GDM1 (cell line): Measurements from ENCODE around the gene ANXA8.
"Not testable (repeated sequence)": the region's sequence is repeated elsewhere in the genome, so short reads cannot be mapped to it uniquely, and the experiment has no call there.

Experiments
- DNase-seq: peaks from one replicate; lab custom pipeline; 2025; lab: John Stamatoyannopoulos, UW

ANXA8 gene

DNA sequence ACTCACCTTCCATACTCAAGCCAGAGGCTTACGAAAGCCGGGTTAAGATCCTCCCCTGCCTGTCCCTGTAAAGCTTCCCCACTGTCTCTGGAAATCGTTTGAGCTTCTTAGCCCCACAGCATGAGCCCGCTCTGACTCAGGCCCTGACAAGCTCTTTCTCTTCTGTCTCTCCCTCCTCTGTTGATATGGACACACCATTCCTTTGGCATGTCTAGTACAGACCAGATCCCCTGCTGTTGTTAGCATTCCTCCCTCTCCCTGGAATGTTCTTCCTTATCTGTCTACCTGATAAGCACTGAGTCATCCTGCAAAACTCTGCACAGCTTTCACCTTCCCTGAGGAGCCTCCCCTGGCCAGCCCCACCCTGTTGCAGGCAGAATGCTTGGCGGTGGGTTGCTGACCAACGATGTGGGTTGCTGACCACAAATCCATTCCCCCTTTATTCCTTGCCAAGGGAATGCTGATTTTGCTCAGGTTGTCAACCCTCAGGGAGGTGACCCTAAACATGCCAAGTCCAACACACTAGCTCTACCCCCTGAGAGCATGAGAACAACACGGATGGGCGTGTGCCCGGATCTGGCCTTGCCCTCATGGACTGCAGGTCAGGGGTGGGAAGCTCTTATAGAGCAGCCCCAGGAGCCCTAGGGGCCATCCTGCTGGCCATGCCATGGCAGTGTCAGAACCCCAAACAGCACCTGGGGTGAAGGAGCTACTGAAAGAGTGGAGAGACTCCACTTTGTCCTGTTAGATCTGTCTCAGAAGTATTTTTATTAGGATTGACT, 21.1 kb downstream of the ANXA8 start:
- not testable (repeated sequence) for DNase-seq

DNA sequence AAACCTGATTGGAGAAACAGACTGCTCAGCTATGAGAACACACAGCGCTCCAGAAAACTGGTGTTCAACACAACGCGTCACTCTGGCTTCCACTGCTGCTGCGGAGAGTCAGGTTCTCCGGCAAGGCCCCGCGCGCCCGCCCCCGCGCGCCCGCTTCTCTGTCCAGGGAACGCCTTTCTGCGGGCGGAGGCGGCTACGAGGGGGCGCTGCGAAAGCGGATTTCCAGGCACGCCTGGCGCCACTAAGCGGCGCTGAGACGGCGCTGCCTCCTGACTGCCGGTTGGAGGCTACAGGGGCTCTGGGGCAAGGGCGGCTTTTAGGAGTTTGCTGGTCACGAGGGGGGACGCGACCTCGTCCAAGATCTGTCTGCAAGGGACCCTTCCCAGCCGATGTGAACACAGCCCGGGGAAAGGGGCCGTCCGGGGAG, 22.6 kb downstream of the ANXA8 start:
- DNase-seq, result peak; percentile 23

DNA sequence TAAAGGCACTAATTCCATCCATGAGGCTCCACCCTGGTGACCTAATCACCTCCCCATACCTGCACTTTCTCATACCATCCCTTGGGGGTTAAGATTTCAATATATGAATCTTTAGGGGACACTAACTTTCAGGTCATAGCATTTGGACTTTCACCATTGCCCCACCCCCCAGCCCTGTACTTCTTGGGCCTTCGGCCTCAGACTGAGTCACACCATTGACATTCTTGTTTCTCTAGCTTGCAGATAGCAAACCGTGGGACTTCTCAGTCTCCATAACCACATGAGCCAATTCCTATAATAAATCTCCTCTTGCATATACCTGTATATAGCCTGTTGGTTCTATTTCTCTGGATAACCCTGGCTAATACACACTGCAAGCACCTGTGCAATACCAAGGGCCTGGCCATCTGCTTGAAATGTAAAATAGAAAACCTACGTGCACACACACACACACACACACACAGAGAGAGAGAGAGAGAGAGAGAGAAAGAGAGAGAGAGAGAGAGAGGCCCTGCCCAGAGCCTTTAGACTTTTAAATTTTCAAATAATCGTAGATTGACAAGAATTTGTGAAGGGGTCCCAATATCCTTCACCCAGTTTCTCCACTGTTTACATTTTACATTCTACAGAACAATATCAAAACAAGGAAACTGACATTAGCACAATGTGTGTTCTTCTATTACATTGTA, 25.3 kb downstream of the ANXA8 start:
- DNase-seq, result no peak

DNA sequence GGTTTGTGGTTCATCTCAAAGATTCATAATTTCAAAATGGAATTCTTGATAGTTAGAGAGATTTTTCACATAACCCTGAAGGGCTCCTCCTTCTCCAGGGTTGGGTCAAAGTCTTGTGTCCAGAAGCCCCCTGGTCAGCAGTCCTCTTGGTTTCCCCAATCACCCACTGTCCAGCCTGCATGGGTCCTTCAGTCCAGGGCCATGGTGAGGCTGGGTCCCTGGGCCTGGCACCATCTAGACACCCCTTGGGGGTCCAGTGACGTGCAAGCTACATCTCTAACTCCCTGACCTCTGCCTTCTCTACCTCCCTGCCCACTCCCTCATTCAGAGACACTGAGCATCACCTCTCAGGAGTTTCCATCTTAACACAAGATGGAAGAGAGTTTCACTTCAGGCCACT, 26.1 kb downstream of the ANXA8 start:
- no peak for DNase-seq

DNA sequence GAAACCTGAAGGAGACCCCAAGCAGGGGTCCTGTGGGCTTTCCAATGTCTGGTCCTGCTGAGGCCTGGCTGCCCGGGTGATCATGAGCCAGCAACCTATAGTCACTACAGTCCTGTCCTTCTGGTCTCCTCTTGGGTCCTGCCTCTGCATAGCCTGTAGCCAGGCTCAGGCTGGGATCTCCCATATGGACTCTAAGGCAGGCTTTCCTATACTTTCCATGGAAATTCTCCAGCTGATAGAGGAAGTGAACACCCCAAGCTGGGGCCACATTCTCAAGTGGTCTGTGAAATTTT, 26.4 kb downstream of the ANXA8 start:
- DNase-seq, result no peak

DNA sequence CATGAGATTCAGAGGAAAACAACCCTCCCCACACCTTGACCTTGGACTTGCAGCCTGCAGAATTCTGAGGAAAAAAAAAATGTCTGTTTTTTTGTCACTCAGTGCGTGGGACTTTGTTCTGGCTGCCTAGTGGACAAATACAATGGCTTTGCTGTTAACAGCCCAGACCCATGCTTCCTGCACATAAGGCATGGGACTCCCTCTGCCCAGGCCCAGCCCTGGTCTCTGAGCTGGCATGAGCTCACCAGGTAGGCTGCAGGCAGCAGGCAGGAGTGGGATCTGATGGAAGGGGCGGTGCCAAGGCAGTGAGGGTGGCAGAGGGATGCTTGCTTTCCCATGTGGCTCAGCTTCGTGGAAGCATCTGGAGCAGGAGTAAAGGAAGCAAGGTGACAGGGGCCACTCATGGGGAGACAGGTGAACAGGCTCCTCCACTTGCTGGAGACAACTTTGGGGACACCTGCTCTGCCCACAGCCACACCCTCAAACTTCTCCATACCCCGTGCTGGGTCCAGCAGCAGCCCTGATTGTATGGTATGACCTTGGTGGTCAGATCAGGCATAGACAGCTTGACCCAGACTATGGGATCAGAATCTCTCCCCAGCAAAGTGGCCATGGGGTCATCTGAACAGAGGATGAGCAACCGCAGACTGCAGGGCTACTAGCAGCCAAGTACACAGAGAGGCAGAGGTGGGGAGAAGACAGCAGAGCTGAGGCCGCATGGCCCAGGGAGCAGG, 27.0 kb downstream of the ANXA8 start:
- no peak for DNase-seq

DNA sequence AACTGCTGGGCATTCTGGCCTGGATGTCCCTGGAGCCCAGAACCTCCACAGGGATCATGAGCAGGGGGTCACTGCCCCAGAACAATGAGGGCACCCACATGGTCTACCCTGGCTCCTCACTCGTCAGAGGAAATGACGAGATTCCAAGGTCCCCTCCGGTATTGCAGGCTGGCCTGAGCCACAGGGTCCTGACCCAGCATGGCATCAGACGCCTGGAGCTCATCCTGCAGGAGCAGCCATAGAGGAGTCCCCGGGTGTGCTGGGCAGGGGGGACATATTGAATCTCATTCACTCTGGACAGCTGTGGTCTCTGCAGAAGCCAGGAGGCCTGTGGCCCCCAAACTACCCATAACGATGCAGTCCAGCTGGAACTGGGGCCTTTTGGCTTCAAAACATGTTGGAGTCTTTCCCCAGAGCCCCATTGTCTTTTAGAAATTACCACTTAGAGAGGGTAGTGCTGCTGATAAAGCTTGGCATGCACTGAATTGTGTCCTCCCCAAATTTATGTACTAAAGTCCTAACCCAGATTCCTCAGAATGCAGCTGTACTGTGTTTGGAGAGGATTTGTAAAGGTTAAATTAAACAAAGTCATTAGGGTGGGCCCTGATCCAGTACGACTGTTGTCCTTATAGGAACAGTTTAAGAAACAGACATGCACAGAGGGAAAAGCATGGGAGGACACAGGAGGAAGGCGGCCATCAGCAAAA, 27.7 kb downstream of the ANXA8 start:
- no peak for DNase-seq

DNA sequence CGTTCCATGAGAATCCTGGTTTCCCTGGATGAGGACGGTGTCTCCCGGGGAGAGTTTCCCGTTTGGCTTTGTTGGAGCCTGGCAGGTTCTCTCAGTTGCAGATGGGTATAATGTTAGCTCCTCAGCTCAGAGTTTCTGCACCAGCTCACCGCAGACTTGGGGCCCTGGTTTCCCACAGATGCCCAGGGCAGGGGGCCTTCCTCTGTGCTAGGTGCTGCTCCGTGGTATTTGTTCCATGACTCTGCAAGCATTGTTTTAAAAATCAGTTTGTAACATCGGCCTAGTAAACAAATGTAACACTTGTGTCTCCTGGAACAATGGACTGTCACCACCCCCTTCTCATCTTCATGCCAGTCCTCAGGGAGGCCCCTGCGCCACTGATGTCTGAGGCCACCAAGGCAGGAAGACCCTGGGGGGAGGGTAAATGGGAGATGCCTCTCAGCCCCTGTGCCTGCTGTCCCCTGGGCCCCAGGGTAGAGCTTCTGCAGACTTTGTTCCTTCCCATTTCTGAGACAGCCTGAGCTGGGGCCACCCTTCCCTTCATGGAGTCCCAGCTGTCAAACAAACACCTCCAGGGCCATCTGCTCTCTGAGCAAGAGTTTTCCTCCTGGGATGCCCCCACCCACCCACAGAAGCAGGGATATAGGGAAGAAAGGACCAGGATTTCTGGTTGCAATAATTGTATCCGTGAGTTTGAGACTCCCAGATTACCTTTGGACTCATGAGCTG, 28.4 kb downstream of the ANXA8 start:
- DNase-seq, result not testable (repeated sequence)

DNA sequence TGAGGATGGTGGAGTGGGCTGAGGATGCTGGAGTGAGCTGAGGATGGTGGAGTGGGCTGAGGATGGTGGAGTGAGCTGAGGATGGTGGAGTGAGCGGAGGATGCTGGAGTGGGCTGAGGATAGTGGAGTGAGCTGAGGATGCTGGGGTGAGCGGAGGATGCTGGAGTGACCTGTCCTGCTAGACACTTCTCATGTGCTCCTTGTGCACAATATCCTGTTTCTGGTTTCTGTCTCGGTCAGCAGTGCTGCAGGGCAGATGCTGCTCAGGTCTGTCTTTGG, 29.2 kb downstream of the ANXA8 start:
- no peak for DNase-seq

DNA sequence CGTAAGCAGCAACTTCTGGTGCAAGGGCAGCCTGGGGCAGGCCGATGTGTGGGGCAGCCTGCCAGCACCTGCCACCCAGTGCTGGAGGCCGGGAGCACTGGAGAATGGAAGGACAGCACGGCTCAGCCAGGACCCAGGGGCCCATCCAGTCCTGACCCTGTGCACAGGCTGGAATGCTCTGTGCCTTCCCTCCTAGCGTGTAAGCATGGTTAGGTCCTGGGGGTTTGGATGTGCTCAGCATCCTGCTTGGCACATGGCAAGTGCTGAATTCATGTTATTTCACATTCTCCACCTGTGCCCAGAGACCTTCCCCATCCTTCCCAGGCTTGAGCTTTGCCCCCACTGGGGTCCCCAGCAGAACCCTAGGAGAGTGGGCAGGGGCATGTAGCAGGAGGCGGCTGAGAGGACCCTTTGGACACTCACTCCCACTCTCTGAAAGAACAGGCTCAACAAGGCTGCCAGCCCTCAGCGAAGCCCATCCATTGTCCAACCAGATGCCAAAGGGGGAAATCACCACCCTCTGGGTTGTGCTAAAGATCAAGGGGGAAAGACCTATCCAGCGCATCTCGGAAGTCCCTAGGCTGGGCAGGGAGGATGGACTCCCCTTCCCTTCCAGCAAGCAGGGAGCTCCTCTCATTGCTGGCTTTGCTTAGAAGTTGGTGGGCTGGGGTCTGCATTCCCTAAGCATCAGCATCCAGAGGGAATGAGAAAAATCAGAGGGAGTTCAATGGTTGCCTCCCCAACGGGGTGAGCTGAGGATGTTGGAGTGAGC, 29.7 kb downstream of the ANXA8 start:
- DNase-seq, result no peak

DNA sequence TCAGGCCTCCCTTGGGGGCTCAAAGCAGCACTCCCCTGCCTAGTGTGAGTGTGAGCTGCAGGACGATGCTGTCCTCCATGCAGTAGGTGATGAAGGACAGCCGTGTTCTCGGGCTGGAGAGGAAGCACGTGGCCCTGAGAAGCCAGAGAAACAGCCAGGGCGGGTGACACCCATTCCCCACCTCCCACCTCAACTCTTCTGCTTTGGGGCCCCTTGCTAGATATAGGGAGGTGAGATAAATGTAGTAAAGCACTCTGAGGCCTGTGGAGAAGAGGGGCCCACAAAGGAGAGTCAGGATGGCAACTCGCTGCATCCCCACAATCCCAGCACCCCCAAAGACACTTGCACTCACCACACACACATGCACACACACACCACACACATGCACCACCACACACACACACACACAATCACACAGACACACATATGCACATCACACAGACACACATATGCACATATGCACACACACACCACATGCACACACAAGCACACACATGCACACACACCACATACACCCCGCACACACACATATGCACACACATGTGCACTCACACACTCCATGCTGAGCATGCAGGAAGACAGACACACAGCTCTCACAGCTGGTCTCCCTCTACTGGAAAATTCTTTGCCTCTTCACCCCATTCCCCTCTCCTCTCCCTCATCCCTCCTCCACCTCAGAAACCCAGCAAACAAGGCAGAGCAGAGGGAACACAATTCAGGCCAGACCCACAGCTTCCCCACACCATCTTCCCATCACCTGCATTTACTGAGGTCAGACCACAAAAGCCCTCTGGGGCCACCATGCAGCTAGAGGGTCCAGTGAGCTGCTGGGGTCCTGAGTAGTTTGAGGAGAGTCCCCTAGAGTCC, 30.5 kb downstream of the ANXA8 start:
- no peak for DNase-seq

DNA sequence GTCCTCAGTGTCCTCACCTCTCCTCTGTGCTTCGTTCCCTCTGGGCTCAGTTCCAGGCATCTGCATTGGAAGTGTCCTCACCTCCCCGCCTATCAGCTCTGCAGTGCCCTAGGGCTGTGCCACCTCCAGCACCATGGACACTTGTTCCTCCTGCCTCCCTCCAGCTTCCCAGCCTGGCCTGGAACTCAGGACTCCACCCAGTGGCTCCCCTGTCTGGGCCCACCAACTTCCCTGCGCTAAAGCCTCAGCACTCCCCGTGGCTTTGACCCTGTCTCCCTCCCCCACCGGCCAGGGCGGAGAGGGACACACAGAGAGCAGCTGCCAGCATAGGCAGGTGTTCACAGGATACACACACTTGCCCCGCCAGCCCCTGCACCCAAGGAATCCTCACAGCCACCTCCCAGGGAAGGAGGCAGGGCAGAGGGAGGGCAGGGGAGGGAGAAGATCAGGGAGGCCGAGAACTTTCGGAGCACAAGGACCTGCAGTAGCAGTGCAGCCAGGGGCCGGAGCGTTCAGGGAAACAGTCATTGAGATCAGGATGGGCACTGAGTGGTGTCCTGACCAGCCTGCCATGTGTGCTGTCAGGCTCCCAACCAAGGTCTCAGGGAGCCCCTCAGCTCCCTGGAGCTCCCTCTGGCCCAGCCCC, 31.3 kb downstream of the ANXA8 start:
- no peak for DNase-seq

DNA sequence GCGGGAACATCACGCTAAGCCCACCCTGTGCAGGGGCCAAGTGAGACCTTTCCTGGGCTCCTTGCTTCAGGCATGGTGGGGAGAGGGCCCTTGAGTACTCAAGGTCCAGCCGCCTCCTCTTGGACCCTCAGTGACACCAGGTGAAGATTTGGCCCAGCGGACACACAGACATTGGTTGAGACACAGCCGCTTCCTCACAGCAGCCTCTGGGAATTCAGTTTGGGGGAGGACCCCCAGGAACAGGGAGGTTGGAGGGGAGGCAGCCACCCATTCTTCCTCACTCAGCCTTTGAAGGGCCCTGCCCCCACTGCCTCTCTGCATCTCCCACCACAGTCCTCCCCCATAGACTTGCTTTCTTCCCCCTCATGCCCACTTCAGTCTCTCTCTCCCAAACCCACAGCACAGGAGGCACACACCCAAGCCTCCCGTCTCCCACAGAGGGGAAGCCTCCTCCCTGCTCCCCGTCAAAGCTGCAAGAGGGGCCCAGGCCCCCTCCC, 31.9 kb downstream of the ANXA8 start:
- DNase-seq, result no peak

DNA sequence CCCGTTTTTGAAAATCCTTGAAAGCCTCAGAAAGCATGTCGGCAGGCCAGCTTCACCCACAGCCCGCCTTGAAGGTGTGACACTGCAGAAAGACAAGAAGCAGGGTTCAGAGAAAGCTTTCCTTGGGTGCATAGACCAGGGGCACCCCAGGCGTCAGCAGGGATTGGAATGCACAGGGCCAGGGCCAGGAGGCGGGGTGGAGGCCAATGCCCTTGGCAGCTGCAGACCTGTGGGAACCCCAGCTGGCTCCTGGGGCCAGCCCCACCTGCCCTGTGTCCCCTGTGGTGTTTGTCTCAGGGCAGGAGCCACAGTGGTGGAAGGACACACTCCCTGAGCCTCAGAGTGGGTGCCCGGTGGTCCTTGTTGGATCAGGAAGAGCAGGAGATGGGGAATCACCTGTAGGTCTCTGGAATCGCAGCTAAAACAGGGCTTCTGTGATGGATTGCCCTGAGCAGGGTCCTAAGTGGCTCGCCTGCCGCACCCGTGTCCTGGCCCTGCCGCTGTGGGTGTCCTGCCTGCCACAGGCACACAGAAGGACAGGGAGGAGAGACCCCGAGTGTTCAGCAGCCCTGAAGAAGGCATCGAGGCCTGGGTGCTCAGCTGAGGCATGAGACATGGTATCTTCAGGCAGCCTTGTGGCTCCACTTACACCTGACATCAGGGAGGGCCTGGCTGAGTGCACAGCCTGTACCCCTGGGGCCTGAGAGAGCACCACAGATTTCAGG, 32.5 kb downstream of the ANXA8 start:
- DNase-seq, result no peak

DNA sequence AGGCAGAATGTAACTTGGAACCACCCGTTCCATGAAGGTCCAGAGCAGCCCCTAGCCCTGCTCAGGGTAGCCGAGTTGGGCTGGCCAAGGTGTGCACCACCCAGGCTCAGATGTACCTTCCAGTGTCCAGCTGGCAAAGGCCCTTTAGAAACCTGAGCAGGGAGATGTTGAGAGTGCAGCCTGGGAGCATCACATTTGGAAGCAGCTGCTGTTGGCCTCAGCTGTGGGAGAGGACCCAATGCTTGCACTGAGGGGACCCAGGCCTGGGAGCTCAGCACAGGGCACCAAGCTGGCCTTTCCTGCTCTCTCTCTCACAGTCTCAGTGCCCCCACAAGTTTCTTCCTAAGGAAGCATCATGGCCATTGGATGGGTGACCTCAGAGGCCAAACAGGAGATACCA, 33.5 kb downstream of the ANXA8 start:
- no peak for DNase-seq

DNA sequence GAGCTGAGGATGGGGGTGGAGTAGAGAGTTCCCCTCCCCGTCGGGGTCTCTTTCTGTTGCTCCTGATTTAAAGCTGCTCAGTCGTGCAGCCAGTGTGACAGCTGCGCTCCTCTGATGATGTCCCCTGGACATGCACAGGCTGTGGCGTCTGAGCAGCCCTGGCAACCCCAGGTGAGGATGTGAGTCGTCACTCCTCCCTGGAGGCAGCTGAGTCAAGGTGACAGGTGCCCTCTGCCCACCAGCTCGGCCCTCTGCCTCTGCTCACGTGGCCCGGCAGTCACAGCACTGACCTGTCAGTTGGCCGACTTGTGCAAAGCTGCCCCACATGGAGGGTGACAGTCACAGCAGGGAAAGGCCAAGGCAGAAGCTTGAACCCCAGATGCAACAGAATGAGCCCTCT, 33.9 kb downstream of the ANXA8 start:
- DNase-seq, result no peak

DNA sequence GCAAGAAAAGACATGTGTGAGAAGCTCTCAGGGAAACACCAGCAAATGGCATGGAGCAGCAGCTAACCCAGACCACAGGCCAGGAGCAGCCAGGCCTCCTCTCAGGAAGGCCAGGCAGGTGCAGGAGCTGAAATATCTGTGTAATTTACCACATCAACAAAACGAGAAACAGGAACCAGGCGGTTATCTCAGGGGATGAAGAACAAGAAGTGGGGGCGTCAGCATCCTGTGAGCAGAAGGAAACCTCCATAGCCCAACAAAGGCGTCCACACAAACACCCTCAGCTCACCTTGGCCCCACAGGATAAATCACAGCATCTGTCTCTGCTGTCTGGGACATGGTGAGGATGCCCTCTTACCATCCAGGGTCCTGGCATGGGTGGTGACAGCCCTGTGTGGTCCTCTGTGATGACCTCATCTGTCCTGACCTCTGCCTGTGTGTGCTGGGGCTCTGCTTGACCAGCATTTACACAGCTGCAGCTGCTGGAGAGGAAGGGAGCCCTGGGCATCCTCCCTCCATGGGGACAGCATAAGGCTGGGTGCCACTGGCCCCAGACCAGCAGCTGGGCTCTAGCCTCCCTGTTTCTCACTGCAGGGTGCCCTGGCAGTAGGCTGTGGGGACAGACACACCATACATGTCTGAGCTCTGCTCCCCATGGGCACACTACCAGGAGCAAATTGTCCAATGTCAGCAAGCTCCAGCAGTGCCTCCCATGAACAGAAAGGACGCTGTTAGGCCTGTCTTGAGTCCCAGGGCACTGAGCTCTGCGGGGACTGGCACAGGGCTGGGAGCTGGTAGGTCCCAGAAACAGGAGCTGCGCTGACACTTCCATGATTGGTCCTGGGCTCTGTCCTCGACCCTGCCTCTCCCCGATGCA, 34.6 kb downstream of the ANXA8 start:
- DNase-seq, result peak; percentile 59

DNA sequence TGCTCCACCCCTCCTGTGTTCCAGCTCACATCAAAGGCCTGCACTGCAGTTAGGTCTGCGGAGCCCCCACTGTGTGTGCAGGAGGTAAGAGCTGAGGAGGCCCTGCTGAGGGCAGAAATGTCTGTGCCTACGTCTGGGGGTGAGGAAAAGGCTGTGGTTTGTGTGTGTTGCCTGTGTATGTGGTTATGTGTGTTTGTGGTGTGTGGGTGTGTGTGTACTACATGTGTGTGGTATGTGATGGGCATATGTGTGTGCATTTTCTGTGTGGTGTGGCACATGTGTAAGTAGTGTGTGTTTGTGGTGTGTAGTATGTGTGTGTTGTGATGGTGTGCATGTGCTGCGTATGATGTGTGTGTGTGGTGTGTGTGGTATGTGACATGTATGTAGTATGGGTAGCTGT, 36.2 kb downstream of the ANXA8 start:
- no peak for DNase-seq
